Fibroblast of upper back skin (primary cell): ENCODE data around the gene TBPL2.
A peak's percentile ranks its signal among the peaks of the same experiment; 100 is the strongest.
"Not testable (repeated sequence)": the region's sequence is repeated elsewhere in the genome, so short reads cannot be mapped to it uniquely, and the experiment has no call there.

Experiments used
- DNase-seq: peaks from one replicate; pipeline ENCODE4 v3.0.0-alpha.2; 2013

Gene TBPL2

GRCh38 chr14:55440385-55440784 is at the start of gene TBPL2:
Gene TBPL2, minus strand, starts transcription at chr14:55440616. Its CDS starts 167 bp downstream, at chr14:55440449.
- DNase-seq, result no peak

- DNase-seq, result no peak
These were observed 47.8 kb upstream of the TBPL2 start for GRCh38 chr14:55488204-55488603.

- no peak for DNase-seq
These were observed 42.7 kb upstream of the TBPL2 start for GRCh38 chr14:55482936-55483605.

GRCh38 chr14:55481769-55482168 is 41.4 kb upstream of the TBPL2 start:
- no peak for DNase-seq

- DNase-seq, result no peak
These were observed 37.3 kb upstream of the TBPL2 start for GRCh38 chr14:55477680-55478079.

GRCh38 chr14:55476448-55476847 is 36.0 kb upstream of the TBPL2 start:
- not testable (repeated sequence) for DNase-seq

GRCh38 chr14:55473786-55474185 is 33.4 kb upstream of the TBPL2 start:
- no peak for DNase-seq

- DNase-seq, result no peak
These were observed 29.6 kb upstream of the TBPL2 start for GRCh38 chr14:55470025-55470424.

GRCh38 chr14:55467307-55467706 is 26.9 kb upstream of the TBPL2 start:
- DNase-seq, result no peak

- peak; percentile 23 for DNase-seq
These were observed 18.5 kb upstream of the TBPL2 start for GRCh38 chr14:55458800-55459515.

GRCh38 chr14:55457496-55457895 is 17.1 kb upstream of the TBPL2 start:
- no peak for DNase-seq

GRCh38 chr14:55456411-55456810 is 16.0 kb upstream of the TBPL2 start:
- DNase-seq, result not testable (repeated sequence)

GRCh38 chr14:55454264-55455002 is 14.0 kb upstream of the TBPL2 start:
- DNase-seq, result peak; percentile 93

GRCh38 chr14:55451950-55452349 is 11.5 kb upstream of the TBPL2 start:
- DNase-seq, result no peak

GRCh38 chr14:55451398-55451797 is 11.0 kb upstream of the TBPL2 start:
- DNase-seq, result no peak

- no peak for DNase-seq
These were observed 10.6 kb upstream of the TBPL2 start for GRCh38 chr14:55450987-55451386.

GRCh38 chr14:55450539-55450938 is 10.1 kb upstream of the TBPL2 start:
- DNase-seq, result no peak

GRCh38 chr14:55450124-55450523 is 9.7 kb upstream of the TBPL2 start:
- DNase-seq, result no peak

GRCh38 chr14:55449116-55449515 is 8.7 kb upstream of the TBPL2 start:
- no peak for DNase-seq

- peak; percentile 98 for DNase-seq
These were observed 7.8 kb upstream of the TBPL2 start for GRCh38 chr14:55448141-55448614.

- peak; percentile 85 for DNase-seq
These were observed 6.4 kb upstream of the TBPL2 start for GRCh38 chr14:55446833-55447232.

- peak; percentile 78 for DNase-seq
These were observed 5.8 kb upstream of the TBPL2 start for GRCh38 chr14:55446127-55446736.

GRCh38 chr14:55441286-55441685 is 870 bp upstream of the TBPL2 start:
- DNase-seq, result no peak
